Tibial nerve (tissue), 3 donors: ENCODE results near the gene COA3.

Source experiments
- POLR2A ChIP-seq, 2 donors: fragments of 450-650 bp; IDR thresholded peaks; one replicate each; pipeline ENCODE4 v1.6.1; 2017; ENCODE audit warnings: antibody characterized with exemption in 2 of 2, mild to moderate bottlenecking in 2 of 2, moderate library complexity in 2 of 2
- TF ChIP-seq, protein P1 (sequence below), 5 experiments: fragments of 200-600 bp in 3 of 5; fragments of 450-650 bp in 2 of 5; sonication (generic) in 3 of 5; IDR thresholded peaks; one replicate each; pipeline ENCODE4 v1.5.1; 2016 to 2019; ENCODE audit warnings: antibody characterized with exemption in 5 of 5, mild to moderate bottlenecking in 3 of 5, moderate library complexity in 2 of 5

DNA sequence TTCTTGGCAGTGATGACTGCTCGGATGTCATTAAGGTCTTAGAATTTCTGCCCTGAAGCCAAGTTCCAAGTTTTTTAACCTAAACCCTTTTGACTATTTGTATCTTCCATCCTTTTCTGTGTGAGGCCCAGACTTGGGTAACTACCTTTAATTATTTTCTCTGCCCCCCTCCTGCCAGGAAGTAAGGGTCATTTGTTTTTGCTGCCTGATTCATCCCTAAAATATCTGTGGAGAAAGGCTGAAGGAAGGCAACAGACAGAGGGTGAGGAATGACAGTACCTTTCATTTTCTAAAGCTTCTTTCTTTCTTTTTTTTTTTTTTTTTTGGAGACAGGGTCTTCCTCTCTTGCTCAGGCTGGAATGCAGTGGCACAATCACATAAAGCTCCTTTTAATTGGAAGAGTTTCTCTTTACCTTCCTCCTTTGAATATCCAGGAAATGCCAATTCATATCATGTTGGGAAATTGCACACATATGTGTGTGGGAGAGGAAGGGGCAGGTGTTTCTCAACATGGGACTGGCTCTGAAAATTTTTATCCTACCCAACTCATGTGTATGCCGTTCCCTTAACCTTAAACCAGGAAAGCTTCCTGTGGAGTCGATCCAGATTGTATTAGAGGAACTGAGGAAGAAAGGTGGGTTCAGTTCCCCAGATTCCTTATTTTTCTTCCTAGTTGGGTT is 24.3 kb downstream of the COA3 start:
- no peak for TF ChIP-seq POLR2A (IDR thresholded peaks at IDR 0.05)
- TF ChIP-seq, protein P1, sequence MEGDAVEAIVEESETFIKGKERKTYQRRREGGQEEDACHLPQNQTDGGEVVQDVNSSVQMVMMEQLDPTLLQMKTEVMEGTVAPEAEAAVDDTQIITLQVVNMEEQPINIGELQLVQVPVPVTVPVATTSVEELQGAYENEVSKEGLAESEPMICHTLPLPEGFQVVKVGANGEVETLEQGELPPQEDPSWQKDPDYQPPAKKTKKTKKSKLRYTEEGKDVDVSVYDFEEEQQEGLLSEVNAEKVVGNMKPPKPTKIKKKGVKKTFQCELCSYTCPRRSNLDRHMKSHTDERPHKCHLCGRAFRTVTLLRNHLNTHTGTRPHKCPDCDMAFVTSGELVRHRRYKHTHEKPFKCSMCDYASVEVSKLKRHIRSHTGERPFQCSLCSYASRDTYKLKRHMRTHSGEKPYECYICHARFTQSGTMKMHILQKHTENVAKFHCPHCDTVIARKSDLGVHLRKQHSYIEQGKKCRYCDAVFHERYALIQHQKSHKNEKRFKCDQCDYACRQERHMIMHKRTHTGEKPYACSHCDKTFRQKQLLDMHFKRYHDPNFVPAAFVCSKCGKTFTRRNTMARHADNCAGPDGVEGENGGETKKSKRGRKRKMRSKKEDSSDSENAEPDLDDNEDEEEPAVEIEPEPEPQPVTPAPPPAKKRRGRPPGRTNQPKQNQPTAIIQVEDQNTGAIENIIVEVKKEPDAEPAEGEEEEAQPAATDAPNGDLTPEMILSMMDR (IDR thresholded peaks at IDR 0.05): no peak
